HepG2 (cell line): ENCODE results near the gene PTK7. TPM values are rescaled to one million over a fixed set of nuclear protein-coding genes. Genes with fewer than 3 reads are reported as not detected.
A peak's percentile ranks its signal among the peaks of the same experiment; 100 is the strongest.

Experiments
- ASH2L ChIP-seq: fragments of 300-600, 200-600 bp; sonication (generic); IDR thresholded peaks from 2 replicates; pipeline ENCODE4 v1.7.0; 2017; ENCODE audit warnings: low read depth, mild to moderate bottlenecking, moderate library complexity, mixed read lengths, low read length; ENCODE audit not compliant: insufficient read length
- ATF4 ChIP-seq, 2 experiments: fragments of 450-650 bp in 1 of 2; sonication (generic) in 1 of 2; formaldehyde crosslinking; IDR thresholded peaks; 2 replicates each; pipeline versions ENCODE4 v1.5.0 to v1.8.0; 2020 to 2022; ENCODE audit warnings: mild to moderate bottlenecking in 1 of 2, missing genetic modification reagents in 1 of 2
- FOXA3 ChIP-seq: IDR thresholded peaks from 2 replicates; pipeline ENCODE4 v1.6.1; 2016; ENCODE audit warnings: missing genetic modification reagents, missing compliant biosample characterization
- GATAD1 ChIP-seq: IDR thresholded peaks from 2 replicates; pipeline ENCODE4 v1.6.1; 2016; ENCODE audit warnings: missing genetic modification reagents, missing compliant biosample characterization
- IKZF5 ChIP-seq: IDR thresholded peaks from 2 replicates; pipeline ENCODE4 v1.6.1; 2018; ENCODE audit warnings: missing genetic modification reagents, mild to moderate bottlenecking, missing compliant biosample characterization
- MED1 ChIP-seq: sonication (generic); formaldehyde crosslinking; IDR thresholded peaks from 2 replicates; pipeline ENCODE4 v1.4.0; 2020; ENCODE audit warnings: missing genetic modification reagents
- MEF2D ChIP-seq: sonication (generic); formaldehyde crosslinking; IDR thresholded peaks from 2 replicates; pipeline ENCODE4 v1.5.1; 2020; ENCODE audit warnings: mild to moderate bottlenecking, missing genetic modification reagents
- MLX ChIP-seq: IDR thresholded peaks from 2 replicates; pipeline ENCODE4 v1.6.1; 2016
- ONECUT2 ChIP-seq: sonication (generic); formaldehyde crosslinking; IDR thresholded peaks from 2 replicates; pipeline ENCODE4 v1.4.0; 2020; ENCODE audit warnings: missing genetic modification reagents
- RFX5 ChIP-seq: IDR thresholded peaks from 2 replicates; pipeline ENCODE4 v1.6.1; 2011; ENCODE audit warnings: low read depth, low read length, improper control_type of control experiment
- RXRB ChIP-seq: IDR thresholded peaks from 2 replicates; pipeline ENCODE4 v1.6.1; 2016; ENCODE audit warnings: borderline replicate concordance, missing genetic modification reagents, missing compliant biosample characterization
- TCF12 ChIP-seq, 2 experiments: fragments of 450-650 bp in 1 of 2; sonication (generic) in 1 of 2; formaldehyde crosslinking in 1 of 2; IDR thresholded peaks; 2 replicates each; pipeline versions ENCODE4 v1.6.1 to v1.8.0; 2017 to 2022; ENCODE audit warnings: antibody characterized with exemption in 1 of 2, mild to moderate bottlenecking in 1 of 2, missing genetic modification reagents in 1 of 2, moderate library complexity in 1 of 2
- ZEB1 ChIP-seq: IDR thresholded peaks from 2 replicates; pipeline ENCODE4 v1.6.1; 2012; ENCODE audit warnings: mild to moderate bottlenecking, low read depth, inconsistent platforms; ENCODE audit not compliant: insufficient replicate concordance
- ZFP90 ChIP-seq: sonication (generic); formaldehyde crosslinking; IDR thresholded peaks from 2 replicates; pipeline ENCODE4 v1.8.0; 2022; ENCODE audit warnings: missing genetic modification reagents, mild to moderate bottlenecking, inconsistent platforms, borderline replicate concordance
- ZFX ChIP-seq: sonication (generic); formaldehyde crosslinking; IDR thresholded peaks from 2 replicates; pipeline ENCODE4 v1.4.0; 2020; ENCODE audit warnings: mild to moderate bottlenecking, low read depth, missing genetic modification reagents, moderate library complexity
- ZNF280B ChIP-seq: sonication (generic); formaldehyde crosslinking; IDR thresholded peaks from 2 replicates; pipeline ENCODE4 v1.5.0; 2020; ENCODE audit warnings: missing genetic modification reagents, mild to moderate bottlenecking, borderline replicate concordance
- ZNF44 ChIP-seq: sonication (generic); formaldehyde crosslinking; IDR thresholded peaks from 2 replicates; pipeline ENCODE4 v1.5.1; 2020; ENCODE audit warnings: mild to moderate bottlenecking, missing genetic modification reagents
- ZSCAN31 ChIP-seq: sonication (generic); formaldehyde crosslinking; IDR thresholded peaks from 2 replicates; pipeline ENCODE4 v1.5.0; 2020; ENCODE audit warnings: low read depth, mild to moderate bottlenecking, missing genetic modification reagents
- polyA plus RNA-seq, 8 experiments: library from polyadenylated mRNA; depleted of rRNA in 3 of 8; stranded (reverse) in 7 of 8; unstranded in 1 of 8; fragments of >200 nt; fragmentation: Illumina TruSeq in 4 of 8; extraction: Trizol in 4 of 8; gene quantifications; 2 replicates each; pipeline versions ENCODE4 v1.2.1 to v1.2.3, GENCODE V29; 2011 to 2016; ENCODE audit warnings: low read depth in 4 of 8, missing spikeins in 1 of 8, mixed read lengths in 1 of 8; ENCODE audit not compliant: insufficient read depth in 1 of 8
- total RNA-seq, 5 experiments: library from RNA; depleted of rRNA; stranded (reverse); fragments of >200 nt; fragmentation: Illumina TruSeq; extraction: Trizol; gene quantifications; 2 replicates each; pipeline ENCODE4 v1.2.3, GENCODE V29; 2016; ENCODE audit warnings: low read depth in 1 of 5
- TF ChIP-seq, protein P1 (sequence below): sonication (generic); formaldehyde crosslinking; IDR thresholded peaks from 2 replicates; pipeline ENCODE4 v1.8.0; 2022; ENCODE audit warnings: mild to moderate bottlenecking, missing genetic modification reagents, borderline replicate concordance
- TF ChIP-seq, protein P2 (sequence below): sonication (generic); formaldehyde crosslinking; IDR thresholded peaks from 2 replicates; pipeline ENCODE4 v1.4.0; 2020; ENCODE audit warnings: missing genetic modification reagents, borderline replicate concordance

Gene PTK7
- total and polyA plus RNA-seq, 2 of the 13 experiments (the other 11 are each of a cell fraction or from before 2014, with no cell fraction given): 98.5 to 99.8 TPM

DNA sequence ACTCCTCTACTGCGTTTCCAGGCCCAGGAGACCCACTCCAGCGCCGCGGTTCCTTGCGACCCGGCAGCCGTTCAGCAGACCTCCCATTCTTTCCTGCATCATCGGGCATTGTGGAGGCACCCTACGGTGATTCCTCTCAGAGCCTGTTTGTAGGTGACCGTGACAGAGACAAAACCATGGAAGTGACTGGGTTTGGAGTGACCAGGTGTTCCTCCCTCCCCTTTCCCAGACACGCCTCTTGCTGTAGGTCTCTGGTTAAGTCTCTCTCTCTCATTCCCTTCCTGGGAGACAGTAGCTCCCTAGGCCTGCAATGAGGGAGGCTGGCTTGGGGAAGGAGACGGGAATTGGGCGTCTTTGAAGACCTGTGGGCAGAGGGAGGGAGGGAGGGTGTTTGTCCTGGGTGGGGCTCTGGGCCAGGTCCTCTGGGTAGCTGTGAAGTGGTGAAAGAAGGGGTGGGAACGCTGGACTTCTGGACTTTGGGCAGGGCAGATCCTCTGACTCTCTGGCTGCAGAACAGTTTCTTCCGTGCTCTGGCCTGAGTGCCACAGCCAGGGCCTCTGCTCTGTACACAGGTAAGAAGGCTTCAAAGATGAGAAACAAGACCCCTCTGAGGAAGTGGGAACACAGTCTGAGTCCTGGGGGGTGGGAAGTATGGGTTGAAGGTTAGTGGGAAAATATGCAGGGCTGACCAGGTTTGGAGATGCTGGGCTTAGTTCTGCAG lies 15.9 kb upstream of the PTK7 start (continued):
- TF ChIP-seq, protein P1, sequence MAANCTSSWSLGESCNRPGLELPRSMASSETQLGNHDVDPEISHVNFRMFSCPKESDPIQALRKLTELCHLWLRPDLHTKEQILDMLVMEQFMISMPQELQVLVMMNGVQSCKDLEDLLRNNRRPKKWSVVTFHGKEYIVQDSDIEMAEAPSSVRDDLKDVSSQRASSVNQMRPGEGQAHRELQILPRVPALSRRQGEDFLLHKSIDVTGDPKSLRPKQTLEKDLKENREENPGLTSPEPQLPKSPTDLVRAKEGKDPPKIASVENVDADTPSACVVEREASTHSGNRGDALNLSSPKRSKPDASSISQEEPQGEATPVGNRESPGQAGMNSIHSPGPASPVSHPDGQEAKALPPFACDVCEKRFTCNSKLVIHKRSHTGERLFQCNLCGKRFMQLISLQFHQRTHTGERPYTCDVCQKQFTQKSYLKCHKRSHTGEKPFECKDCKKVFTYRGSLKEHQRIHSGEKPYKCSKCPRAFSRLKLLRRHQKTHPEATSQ: peak; percentile 57
- no peak for TF ChIP-seq RFX5
- TF ChIP-seq ASH2L: peak; percentile 24
- TF ChIP-seq MLX: peak; percentile 47
- TF ChIP-seq FOXA3 (CRISPR knock-in tag): peak; percentile 73
- TF ChIP-seq IKZF5 (CRISPR knock-in tag): peak; percentile 56; the same call in 1 of the 2 replicates
- TF ChIP-seq, protein P2, sequence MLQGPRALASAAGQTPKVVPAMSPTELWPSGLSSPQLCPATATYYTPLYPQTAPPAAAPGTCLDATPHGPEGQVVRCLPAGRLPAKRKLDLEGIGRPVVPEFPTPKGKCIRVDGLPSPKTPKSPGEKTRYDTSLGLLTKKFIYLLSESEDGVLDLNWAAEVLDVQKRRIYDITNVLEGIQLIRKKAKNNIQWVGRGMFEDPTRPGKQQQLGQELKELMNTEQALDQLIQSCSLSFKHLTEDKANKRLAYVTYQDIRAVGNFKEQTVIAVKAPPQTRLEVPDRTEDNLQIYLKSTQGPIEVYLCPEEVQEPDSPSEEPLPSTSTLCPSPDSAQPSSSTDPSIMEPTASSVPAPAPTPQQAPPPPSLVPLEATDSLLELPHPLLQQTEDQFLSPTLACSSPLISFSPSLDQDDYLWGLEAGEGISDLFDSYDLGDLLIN (CRISPR knock-in tag): peak; percentile 32; the same call in 1 of the 2 replicates
- TF ChIP-seq ZNF44 (CRISPR knock-in tag): no peak
- TF ChIP-seq MEF2D (CRISPR knock-in tag): peak; percentile 78
- peak; percentile 64; the same call in 1 of the 2 replicates for TF ChIP-seq RXRB
- TF ChIP-seq TCF12 (IDR thresholded peaks at IDR 0.05): no peak
- no peak for TF ChIP-seq TCF12 (CRISPR knock-in tag; IDR thresholded peaks at IDR 0.05)
- TF ChIP-seq GATAD1 (CRISPR knock-in tag): peak; percentile 47; the same call in 1 of the 2 replicates
- TF ChIP-seq ZNF280B (CRISPR knock-in tag): peak; percentile 55; the same call in 1 of the 2 replicates
- TF ChIP-seq ATF4 (CRISPR knock-in tag; IDR thresholded peaks at IDR 0.05): peak in 1 of 2 experiments; percentile 61; a peak in 2 of 4 replicates
- TF ChIP-seq ZFP90 (CRISPR knock-in tag): no peak; the same call in 1 of the 2 replicates
- peak; percentile 58; the same call in 1 of the 2 replicates for TF ChIP-seq MED1 (CRISPR knock-in tag)
- no peak for TF ChIP-seq ONECUT2 (CRISPR knock-in tag)
- TF ChIP-seq ZSCAN31: peak; percentile 54; the same call in 1 of the 2 replicates
- peak; percentile 49 for TF ChIP-seq ZEB1
- peak; percentile 80 for TF ChIP-seq ZFX (CRISPR knock-in tag)
